ENCODE results near the gene KLRF1.
A peak's percentile ranks its signal among the peaks of the same experiment; 100 is the strongest.

The KLRF1 gene

GRCh38 chr12:9809338-9809737 lies 17.9 kb upstream of the KLRF1 start:
- no peak for DNase-seq (ENCODE audit: low read depth)

DNA sequence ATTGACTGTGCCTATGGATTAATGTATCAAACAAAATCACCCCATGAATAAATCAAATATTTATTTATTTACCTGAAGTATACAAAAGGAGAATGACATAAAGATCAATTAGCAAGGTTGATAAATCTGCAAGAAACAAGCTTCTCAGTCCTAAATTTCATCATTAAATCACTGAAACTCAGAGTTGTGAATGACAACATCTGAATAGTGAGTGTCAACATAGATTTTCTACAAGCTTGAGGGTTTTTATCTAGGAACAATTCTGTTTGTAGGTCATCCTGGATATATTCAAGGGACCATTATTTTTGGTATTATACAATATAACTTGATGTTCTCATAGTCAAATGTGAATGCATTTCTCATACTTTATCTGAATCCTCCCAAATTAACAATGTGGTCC lies 17.4 kb upstream of the KLRF1 start:
- DNase-seq (ENCODE audit: low read depth), result no peak

- DNase-seq (ENCODE audit: low read depth), result no peak
Observed at GRCh38 chr12:9810671-9811070, 16.6 kb upstream of the KLRF1 start.

- no peak for DNase-seq (ENCODE audit: low read depth)
Observed at GRCh38 chr12:9811621-9812020, 15.7 kb upstream of the KLRF1 start.

DNA sequence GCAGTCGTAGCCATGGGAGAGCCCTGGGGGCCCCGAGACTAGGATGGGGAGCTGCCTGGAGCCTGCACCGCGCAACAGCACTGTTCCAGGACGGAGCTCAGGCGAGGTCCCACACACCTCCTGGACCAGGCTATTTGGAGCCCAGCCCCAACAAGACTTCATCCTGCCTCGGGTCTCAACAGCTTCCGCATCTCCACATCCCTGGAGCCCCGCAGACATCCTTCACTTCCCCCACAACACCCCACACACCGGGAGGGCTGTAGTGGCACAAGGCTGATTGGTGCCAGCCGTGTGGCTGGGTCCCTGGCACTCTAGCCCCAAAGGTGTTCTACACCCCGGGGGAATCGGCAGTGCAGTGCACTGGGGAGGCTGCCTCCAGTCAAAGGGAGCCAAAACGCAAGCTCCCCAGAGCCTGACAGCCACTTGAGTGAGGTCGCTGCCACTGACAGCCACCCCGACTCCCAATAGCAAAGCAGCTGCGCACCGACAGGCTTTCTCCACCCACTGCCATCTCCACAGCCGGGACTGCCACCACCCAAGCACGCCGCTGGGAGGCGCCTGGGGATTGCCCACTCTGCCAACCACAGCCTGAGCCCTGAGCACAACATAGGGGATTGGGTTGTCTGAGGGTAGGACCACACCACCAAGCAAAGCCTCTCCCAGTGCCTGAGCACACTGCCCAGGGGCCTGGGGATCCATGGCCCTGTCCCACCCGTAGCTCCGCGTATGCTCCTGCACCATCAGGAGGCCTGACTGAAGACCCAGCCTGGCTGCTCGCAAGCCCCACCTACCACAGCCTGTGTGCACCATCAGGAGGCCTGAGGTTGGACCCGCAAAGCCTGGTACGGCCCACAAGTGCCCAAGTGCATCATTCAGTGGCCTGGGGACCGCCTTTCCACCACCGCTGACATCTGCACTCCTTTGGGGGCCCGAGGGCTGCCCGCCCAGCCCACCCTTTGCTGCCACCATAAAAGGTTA lies 13.2 kb upstream of the KLRF1 start:
- DNase-seq (ENCODE audit: low read depth), result peak; percentile 89

DNA sequence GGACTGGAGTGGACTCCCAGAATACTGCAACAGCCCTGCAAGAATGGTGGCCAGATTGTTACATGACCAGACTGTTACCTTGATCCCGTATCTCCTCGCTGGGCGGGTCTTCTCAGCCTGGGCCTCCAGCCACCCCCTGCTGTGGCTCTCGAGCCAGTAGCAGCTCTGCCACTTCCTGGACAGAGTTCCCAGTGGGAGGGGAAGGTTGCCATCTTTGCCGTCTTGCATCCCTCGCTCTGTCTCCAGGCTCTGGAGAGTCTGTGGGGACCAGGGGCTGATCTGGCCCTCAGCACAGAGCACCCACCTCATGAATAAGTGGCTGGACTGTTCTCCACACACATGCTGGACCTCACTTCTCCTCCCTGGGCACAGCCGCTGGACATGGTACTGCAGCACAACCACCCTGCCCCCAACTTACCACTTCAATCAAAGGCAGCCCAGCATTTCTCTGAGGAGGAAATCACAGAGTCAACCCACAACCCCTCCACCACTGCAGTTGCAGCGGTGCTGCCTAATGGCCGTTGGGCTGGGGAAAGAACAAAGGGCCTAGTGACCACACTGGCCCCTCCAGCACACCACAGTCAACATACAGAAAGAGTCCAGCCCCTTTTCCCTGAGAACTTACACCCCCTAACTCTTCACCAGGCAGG lies 6.9 kb upstream of the KLRF1 start:
- DNase-seq (ENCODE audit: low read depth), result no peak

DNA sequence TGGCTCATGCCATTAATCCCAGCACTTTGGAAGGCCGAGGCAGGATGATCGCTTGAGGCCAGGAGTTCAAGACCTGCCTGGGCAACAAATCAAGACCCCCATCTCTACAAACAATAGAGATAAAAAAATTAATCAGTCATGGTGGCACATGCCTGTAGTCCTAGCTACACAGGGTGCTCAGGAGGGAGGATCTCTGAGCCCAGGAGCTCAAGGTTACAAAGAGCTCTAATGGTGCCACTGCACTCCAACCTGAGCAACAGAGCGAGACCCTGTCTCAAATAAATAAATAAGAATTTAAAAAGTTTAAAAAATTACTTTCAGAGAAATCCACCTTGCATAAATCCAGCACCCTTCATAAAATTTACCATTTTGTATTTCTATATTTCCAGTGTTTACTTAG lies 2.2 kb downstream of the KLRF1 start:
- DNase-seq (ENCODE audit: low read depth), result no peak

GRCh38 chr12:9829982-9830381 lies 2.7 kb downstream of the KLRF1 start:
- no peak for DNase-seq (ENCODE audit: low read depth)

GRCh38 chr12:9831720-9832119 lies 4.4 kb downstream of the KLRF1 start:
- DNase-seq (ENCODE audit: low read depth), result no peak

GRCh38 chr12:9843407-9843806 lies 16.1 kb downstream of the KLRF1 start:
- no peak for DNase-seq (ENCODE audit: low read depth)

DNA sequence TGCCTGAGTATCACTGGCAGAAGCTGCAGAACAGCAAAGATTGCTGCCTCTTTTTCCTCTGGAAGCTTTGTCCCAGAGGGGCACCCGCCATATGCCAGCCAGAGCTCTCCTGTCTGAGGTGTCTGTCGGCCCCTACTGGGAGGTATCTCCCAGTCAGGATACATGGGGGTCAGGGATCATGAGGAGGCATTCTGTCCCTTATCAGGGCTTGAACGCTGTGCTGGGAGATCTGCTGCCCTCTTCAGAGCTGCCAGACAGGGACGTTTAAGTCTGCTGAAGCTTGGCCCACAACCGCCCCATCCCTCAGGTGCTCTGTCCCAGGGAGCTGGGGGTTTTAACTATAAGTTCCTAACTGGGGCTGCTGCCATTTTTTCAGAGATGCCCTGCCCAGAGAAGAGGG lies 21.6 kb downstream of the KLRF1 start:
- no peak for DNase-seq (ENCODE audit: low read depth)

DNA sequence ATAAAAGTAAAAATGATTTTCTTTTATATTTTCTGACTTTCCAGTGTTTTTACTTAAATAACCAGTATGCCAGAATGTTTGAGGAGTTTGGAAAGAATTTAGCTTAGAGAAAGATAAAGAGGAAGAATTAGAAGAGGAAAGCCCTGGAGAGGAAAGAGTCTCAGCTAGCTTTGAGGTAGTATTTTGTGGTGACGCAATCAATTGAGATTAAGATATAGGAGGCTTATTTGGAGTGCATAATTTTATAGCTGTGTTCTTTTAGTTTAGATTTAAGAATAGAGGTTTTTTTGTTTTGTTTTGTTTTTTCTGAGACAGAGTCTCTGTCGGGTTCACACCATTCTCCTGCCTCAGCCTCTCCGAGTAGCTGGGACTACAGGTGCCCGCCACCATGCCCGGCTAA lies 23.8 kb downstream of the KLRF1 start:
- no peak for DNase-seq (ENCODE audit: low read depth)

GRCh38 chr12:9851927-9852326 lies 24.6 kb downstream of the KLRF1 start:
- DNase-seq (ENCODE audit: low read depth), result no peak

DNA sequence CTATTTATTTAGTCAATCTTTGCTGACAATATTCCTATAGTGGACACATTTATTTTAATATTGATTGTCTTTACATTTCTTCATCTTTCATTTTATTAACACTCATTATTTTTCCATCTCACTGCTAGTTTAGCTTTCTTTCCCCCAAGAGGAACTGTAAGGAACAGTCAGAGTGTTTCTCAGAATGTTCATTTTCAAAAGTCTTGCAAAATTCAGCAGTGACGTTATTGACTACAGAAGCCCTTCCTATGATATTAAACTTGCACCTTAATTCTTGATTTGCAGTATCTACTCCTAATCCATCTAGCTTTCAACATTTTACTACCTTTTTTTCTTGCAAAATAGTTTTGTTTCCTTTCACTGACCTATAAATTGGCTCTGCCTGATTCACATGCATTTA lies 28.9 kb downstream of the KLRF1 start:
- no peak for DNase-seq (ENCODE audit: low read depth)

DNA sequence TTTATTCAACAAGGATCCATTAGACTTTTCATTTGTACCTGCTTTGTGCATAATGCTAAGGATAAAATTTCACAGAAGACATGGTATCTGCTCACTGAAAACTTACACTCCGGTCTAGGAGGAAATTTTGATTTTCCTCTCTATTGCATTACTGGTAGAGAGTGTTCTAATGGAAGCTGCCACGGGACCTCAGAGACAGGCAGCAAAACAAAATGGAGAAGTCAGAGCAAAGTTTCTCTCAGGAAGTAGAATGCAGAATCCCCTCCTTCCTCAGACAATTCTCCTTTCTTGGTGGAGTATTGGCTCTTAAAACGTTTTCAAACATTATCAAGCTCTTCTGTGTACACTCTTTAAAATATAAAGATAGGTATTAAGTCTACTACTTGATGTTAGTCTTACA lies 29.6 kb downstream of the KLRF1 start:
- DNase-seq (ENCODE audit: low read depth), result no peak

DNA sequence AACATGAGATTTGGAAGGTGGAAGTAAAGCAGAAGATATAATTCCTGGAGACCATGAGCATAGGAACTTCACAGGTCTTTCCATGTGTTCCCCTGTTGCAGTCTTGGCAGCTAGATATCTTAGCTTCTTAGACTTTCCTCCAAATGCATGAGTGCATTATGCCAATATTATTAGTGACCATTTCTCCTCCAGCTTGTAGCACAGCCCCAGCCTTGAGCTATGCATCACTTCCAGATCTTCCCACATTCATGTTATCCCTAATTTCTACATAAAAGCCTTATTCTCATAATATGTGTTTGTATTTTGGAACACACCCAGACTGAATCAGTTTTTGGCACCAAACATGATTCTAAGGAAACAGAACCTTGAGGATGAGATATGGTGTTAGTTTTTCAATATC lies 30.9 kb downstream of the KLRF1 start:
- DNase-seq (ENCODE audit: low read depth), result no peak

DNA sequence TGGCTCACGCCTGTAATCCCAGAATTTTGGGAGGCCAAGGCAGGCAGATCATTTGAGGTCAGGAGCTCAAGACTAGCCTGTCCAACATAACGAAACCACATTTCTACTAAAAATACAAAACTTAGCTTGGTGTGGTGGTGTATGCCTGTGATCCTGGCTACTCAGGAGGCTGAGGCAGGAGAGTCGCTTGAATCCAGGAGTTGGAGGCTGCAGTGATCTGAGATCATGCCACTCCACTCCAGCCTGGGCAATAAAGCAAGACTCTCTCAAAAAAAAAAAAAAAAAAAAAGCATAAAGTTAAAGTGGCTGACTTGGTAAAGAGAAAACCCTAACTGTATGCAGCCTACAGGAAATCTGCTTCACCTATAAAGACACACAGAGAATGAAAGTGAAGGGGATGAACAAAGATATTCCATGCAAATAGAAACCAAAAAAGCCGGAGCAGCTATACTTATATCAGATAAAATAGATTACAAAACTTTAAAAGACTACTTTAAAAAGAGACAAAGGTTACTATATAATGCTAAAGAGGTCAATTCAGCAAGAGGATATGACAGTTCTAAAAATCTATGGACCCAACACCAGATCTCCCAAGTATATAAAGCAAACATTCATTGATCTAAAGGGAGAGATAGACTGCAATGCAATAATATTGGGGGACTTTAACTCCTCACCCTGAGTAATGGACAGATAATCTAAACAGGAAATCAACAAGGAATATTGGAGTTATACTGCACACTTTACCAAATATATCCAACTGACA lies 37.8 kb downstream of the KLRF1 start:
- DNase-seq (ENCODE audit: low read depth), result no peak

GRCh38 chr12:9866860-9867269 lies 39.6 kb downstream of the KLRF1 start:
- DNase-seq (ENCODE audit: low read depth), result no peak

GRCh38 chr12:9867531-9867930 lies 40.2 kb downstream of the KLRF1 start:
- DNase-seq (ENCODE audit: low read depth), result no peak

DNA sequence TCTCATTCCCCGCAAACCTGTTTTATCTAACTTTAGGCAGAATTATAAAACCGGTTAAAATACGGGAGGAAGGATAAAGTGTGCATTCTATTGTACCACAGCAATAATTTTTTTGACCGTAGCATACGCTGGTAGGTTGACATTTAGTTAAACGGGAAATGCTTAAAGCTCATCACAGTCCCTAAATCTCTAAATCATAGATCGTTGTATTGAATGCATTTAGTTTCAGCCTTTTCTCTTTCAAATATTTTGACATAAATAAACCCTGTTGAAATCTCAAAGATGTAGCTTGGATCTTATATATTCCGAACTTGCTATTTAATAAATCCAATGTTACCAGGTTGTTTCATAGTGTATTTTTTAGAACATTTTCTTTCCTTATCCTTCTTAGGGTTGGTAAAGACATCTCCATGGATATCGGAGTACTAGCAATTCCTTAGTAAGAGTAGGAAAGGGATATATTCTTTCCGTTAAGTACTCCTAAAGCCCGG lies 41.1 kb downstream of the KLRF1 start:
- no peak for DNase-seq (ENCODE audit: low read depth)

GRCh38 chr12:9868951-9869306 lies 41.6 kb downstream of the KLRF1 start:
- no peak for DNase-seq (ENCODE audit: low read depth)

DNA sequence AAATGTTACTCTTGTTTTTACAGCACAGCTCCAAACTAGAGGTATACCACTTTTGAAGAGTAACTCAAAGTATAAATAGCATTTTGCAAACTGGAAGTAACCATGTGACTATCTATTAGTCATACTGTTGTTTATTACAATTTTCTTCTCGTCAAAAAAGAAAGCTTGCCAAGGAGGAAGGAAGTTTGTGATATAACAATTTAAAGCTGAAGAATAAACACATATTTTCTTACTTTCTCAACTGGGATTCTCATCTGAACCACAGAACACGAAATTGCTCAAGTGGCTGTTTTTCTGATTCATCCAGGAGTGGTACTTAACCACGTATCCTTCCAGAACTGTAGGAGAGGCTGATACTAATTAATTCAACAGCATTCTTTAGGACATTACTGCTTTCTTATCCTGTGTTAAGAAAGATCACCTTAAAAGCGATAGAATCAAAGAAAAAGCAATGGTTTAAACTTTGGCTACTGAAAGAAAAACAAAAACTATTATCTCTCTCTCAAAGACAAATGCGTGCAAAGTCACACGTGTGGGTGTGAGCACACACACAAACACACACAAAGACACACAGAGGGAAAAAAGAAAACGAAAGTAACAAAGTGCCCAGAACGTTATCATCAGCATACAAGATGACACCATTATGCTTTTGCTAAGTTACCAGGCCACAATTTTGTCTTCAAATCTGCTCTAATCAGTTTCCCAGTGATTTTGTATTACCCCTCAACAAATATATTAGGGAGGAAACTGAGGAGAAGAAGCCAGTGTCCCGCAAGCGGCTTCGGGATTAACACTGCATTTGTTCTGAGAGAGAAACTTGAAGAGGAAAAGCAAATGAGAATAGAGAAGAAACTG lies 42.3 kb downstream of the KLRF1 start, which contains the start of gene CLEC2B:
Gene CLEC2B (minus strand): TSS at position 48 of the 855 bp plus-strand sequence.
- no peak for DNase-seq (ENCODE audit: low read depth)

Measured in activated T-cell treated with anti-CD3 and anti-CD28 coated beads for 48 hours (primary cell).